ENCODE results near the gene NAT8L. TPM values are rescaled to one million over a fixed set of nuclear protein-coding genes. Genes with fewer than 3 reads are reported as not detected.

The NAT8L gene
- total RNA-seq, 2 experiments from 2014 or later: 1.0 to 1.1 TPM

DNA sequence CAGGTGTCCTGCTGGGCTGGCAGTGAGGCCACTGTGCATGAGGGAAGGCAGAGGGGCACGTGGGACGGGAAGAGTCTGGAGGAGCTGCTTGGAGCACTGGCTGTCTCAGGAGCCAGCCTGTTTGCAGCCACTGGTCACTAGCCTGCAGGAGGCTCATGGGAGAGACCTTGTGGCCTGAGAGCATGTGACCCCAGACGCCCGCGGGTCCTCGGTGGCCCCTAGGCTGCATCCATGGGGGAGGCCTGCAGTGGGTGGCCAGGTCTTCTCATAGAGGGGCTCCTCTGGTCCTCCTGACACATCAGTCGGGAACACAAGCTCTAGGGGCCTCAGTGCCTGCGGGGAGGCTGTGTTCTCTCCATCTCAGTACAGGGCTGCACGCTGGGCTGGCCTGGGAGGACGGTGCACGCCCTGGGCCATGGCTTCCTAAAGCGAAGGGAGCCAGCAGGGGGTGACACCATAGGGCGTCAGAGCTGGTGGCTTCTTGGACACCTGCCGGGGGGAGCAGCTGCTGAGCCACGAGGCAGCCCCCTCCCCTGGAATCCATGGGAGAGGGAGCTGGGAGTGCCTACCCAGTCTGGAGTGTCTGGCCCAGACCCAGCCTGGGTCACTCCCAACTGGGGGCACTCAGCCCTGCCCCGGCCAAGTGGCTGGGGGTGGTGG, 12.3 kb downstream of the NAT8L start:
- ChIA-PET CTCF (no interaction called here), POLR2A (no interaction called here)
- no peaks in the 10 kb centered on the region for H3K9me3 Mint-ChIP-seq
- intact Hi-C loops (cut with micrococcal nuclease): no loop called here
- H3K27ac Mint-ChIP-seq: no peak overlapping the region
- H3K27me3 Mint-ChIP-seq: no peaks in the 10 kb centered on the region
- no peaks in the 10 kb centered on the region for H3K36me3 Mint-ChIP-seq (ENCODE audit: low read depth)
- no peak for ATAC-seq
- H3K4me1 Mint-ChIP-seq (ENCODE audit: low read depth): no peaks in the 10 kb centered on the region
- H3K4me3 Mint-ChIP-seq: no peak overlapping the region
- TF ChIP-seq, protein P1, sequence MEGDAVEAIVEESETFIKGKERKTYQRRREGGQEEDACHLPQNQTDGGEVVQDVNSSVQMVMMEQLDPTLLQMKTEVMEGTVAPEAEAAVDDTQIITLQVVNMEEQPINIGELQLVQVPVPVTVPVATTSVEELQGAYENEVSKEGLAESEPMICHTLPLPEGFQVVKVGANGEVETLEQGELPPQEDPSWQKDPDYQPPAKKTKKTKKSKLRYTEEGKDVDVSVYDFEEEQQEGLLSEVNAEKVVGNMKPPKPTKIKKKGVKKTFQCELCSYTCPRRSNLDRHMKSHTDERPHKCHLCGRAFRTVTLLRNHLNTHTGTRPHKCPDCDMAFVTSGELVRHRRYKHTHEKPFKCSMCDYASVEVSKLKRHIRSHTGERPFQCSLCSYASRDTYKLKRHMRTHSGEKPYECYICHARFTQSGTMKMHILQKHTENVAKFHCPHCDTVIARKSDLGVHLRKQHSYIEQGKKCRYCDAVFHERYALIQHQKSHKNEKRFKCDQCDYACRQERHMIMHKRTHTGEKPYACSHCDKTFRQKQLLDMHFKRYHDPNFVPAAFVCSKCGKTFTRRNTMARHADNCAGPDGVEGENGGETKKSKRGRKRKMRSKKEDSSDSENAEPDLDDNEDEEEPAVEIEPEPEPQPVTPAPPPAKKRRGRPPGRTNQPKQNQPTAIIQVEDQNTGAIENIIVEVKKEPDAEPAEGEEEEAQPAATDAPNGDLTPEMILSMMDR (IDR thresholded peaks at IDR 0.05): no peak
- DNase-seq: no peak

DNA sequence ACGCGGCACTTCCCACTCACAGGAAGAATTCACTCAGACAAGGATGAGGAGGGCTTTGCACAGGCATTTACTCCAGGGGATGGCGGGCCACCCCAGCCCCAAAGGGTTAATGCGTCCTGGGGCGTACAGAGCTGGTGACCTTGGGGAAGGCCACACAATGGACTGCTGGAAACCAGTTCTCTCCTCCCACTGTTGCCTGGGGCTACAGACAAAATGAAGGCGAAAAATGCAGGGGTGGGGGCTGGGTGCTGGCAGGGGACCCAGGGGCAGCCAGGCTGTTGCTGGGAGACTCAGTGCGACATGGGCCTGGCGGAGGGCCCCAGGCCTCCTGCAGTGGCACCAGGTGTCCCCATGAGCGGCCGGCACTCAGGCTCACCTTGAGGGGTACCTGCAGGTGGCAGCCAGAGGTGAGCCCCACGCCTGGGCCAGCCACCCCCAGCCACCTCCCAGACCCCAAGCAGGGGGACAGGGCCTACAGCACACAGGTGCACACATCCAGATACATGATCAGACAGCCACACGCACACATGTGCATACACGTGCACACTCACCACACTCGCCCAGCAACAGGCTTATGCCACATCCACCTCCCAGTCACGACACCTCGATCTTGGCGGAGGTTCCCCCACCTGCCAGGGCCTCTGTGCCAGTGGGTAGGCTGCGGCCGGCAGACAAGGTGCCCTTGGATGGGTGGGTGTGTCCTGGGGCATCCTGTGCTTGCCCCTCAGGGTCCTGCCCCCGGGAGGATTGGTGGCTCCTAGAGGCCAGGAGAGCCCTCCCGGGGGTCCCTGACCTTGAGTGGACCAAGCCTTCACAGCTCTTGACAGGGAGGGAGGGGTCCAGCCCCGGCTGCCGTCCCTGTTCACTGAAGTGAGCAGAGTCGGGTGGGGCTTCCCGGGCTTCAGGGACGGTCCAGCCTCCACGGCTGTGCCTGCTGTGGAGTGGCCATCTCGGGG, 13.1 kb downstream of the NAT8L start:
- Mint-ChIP-seq H3K27me3 (no peaks in the 10 kb centered on the region), H3K9me3 (no peaks in the 10 kb centered on the region), H3K4me1 (ENCODE audit: low read depth) (no peaks in the 10 kb centered on the region), H3K4me3 (no peak overlapping the region), H3K27ac (no peak overlapping the region), H3K36me3 (ENCODE audit: low read depth) (no peaks in the 10 kb centered on the region)
- ChIA-PET POLR2A (no interaction called here), CTCF (no interaction called here)
- DNase-seq (no peak), ATAC-seq (no peak)
- TF ChIP-seq, protein P1 (IDR thresholded peaks at IDR 0.05): no peak
- intact Hi-C loops (cut with micrococcal nuclease): no loop called here

DNA sequence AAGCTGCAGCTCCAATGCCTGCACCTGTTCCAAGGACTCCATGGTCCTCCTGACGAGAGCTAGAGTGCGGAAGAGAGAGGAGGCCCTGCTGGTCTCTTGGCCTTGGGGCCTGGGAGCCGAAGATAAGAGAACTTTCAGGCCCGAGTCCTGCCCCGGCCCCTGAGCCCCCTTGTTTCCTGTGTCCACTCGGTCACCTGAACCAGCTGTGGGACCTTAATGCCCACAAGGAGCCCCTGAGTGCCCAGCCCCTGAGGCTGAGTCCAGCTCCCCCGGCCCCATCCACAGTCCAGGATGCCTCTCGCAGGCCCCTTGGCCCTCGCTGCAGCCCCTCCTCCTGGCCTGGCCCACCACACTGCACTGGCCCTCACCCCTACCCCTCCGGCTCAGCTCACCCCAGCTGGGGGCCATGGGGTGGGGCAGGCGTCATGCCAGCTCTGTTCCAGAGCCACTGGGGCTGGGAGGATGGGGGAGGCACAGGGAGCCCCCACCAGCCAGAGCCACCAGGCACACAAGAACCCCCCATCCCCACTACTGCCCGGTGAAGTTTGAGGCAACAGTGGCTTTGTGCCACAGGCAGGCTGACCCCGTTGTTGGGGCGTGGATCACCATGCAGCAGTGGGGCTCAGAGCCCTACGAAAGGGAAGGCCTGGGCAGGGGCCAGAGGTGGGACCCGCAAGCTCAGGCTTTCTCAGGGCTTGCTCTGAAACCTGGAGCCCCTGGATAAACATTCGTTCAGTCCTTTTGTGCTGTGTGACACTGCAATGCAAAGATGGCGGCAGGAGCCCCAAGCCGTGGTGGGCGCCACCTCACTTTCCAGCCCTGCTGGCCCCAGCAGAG, 14.1 kb downstream of the NAT8L start:
- DNase-seq: no peak
- Mint-ChIP-seq H3K27ac (no peak overlapping the region), H3K4me3 (no peak overlapping the region), H3K4me1 (ENCODE audit: low read depth) (no peaks in the 10 kb centered on the region), H3K36me3 (ENCODE audit: low read depth) (no peaks in the 10 kb centered on the region), H3K9me3 (no peaks in the 10 kb centered on the region), H3K27me3 (no peaks in the 10 kb centered on the region)
- intact Hi-C loops (cut with micrococcal nuclease): no loop called here
- ATAC-seq: no peak
- TF ChIP-seq, protein P1 (IDR thresholded peaks at IDR 0.05): no peak
- ChIA-PET POLR2A (no interaction called here), CTCF (no interaction called here)

DNA sequence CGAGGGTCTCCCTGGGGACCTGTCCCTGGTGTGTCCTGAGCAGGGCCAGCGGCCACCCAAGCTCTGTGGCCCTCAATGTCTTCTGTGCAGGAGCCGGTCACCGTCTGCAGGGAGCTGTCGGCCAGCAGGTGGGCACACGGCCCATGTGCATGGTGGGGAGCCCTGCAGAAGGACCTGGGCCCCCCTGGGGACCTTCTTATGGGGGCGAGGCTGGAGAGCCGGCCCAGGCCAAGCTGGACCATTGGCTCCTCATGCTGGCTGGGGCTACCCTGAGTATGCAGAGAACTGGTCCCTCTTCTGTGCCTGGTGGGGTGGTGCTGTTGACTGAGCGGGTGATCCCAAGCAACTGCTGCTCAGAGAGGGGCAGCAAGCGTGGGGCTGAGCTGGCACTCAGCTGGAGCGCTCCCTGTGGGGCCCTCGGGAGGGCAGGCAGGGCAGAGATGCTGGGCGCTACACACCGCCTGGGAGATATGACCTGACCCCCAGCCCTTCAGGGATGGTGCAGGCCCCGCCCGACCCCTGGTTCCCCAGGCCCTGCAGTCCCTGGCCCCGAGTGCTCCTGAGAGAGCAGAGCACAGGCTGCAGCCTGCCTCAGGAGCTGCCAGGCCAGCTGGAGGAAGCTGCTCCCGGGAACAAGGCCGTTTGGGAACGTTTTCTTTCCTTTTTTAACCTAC, 14.8 kb downstream of the NAT8L start:
- intact Hi-C loops (cut with micrococcal nuclease): no loop called here
- H3K4me3 Mint-ChIP-seq: no peak overlapping the region
- H3K4me1 Mint-ChIP-seq (ENCODE audit: low read depth): no peaks in the 10 kb centered on the region
- DNase-seq (no peak), ATAC-seq (no peak)
- no peaks in the 10 kb centered on the region for H3K27me3 Mint-ChIP-seq
- ChIA-PET CTCF (no interaction called here), POLR2A (no interaction called here)
- no peaks in the 10 kb centered on the region for H3K36me3 Mint-ChIP-seq (ENCODE audit: low read depth)
- TF ChIP-seq, protein P1 (IDR thresholded peaks at IDR 0.05): no peak
- no peak overlapping the region for H3K27ac Mint-ChIP-seq
- H3K9me3 Mint-ChIP-seq: no peaks in the 10 kb centered on the region
